Posterior cingulate gyrus (tissue), 11 donors: ENCODE measurements around the gene SERPINA6.
A peak's percentile ranks its signal among the peaks of the same experiment; 100 is the strongest.
"Not testable (repeated sequence)": the region's sequence is repeated elsewhere in the genome, so short reads cannot be mapped to it uniquely, and the experiment has no call there.

Source experiments
- DNase-seq, 10 donors: peaks; one replicate each; pipeline versions ENCODE4 v3.0.0 to v3.0.0-alpha.2; 2020 to 2021; ENCODE audit warnings: mixed read lengths in 3 of 10
- intact Hi-C: fragments of 100-400 bp; cut with DNase I; formaldehyde crosslinking; loops from one replicate; pipeline ENCODE4 v1.15.1; 2023

The SERPINA6 gene

DNA sequence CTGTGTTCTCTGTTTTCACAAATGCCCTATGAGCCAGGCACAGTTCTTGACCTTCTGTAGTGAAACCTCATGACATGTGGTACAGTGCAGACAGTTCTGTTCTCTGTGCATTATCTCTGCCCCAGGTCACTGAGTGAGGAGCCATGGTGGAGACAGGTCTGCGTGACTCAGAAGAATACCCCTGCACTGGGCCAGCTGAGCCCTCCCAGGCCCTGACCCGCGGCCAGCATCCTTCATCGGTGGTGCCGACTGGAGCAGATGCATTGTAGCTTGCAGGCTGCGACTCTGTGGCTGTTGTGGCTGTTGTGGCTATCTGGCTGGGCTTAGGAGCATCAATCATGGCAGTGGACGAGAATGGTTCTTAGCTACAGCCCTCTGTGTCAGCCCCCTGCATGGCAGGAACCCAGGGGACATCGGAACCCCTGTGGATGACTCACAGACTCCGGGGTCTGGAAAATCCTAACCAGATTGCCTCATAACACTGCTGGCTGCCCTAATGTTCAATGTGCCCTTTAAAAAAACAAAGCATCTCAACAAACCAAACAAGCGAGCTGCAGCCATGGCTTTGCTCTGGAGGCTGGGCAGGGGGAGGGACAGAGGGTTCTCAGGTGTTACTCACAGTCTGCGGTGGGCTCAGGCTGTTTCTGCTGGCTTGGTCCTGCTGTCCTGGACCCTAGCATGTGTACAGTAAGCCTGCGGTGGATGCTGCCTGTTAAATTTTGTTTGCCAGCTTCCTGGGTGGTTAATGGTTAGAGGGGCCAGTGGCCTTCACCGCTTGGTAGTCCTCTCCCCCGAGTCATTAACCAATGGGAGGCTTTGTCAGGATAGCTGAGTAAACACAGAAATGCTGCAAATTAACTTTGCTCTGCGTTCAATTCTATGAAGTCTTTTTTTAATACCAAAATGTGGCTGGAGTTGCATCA, at the start of gene SERPINA6:
SERPINA6 (minus strand) TSS at position 689 of the 923 bp plus-strand sequence. CDS start 8,688 bp downstream, outside the sequence.
- intact Hi-C loops: no loop called here
- DNase-seq: no peak

DNA sequence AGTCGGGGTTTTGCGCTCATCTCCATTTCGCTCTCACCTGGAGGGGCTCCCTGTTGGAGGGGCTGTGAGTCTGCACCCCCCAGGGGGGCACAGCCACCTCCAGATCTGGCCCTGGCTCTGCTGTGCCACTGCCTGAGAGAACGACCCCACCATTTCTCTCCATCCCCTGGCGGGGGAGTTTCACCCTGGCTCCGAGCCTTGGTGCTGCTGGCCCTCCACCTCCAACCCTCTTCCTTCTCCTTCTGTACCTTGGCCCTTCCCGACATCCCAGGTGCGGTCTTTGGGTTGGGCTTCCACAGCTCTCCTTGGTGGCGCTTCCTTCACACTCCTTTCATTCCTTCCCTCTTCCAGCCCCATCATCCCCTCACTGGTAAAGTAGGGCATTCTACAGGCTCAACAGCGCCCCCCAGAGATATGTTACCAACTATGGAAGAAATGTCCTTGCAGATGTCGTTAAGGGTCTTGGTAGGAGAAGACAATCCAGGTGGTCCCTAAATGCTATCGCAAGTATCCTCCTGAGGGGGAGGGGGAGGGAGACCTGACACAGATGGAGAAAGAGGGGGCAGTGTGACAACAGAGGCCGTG, 49.0 kb upstream of the SERPINA6 start:
- DNase-seq: peak in 1 of 10 donors; percentile 70
- intact Hi-C loops: no loop called here

GRCh38 chr14:94370524-94370910, 47.4 kb upstream of the SERPINA6 start:
- intact Hi-C loops: no loop called here
- peak in 1 of 10 donors; percentile 35 for DNase-seq

DNA sequence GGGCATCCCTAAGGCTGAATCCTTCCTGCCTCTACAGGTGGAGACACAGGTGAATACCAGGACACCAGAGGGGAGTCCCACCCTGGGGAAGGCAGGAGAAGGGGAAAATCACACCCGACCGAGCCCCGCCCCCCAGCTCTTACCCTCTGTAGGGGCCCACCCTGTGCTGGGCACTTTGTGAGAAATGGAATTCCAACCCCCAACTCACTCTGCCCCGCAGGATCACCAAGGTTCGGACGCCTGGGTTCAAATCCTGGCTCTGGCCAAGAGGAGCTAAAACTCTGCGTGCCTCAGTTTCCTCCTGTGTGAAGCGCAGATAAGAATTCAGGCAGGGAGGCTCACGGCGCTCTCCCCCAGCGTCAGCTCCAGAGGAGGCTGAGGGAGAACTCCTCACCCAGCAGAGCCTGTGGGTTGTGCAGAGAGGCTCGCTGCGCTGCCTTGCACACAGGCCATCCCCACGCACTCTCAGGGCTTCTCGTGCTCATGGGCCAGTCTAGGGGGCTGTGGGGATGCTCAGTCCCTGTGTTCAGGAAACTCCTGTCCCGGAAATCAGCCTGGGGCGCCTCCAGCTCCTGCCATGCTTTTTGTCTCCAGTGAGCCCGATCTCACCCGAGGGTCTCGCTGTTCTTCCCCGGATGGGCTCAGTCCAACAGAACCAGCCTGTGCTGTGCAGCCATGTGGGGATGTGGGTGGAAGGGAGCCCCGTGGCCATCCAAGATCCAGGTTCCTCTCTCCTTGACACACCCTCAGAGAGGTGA, 46.8 kb upstream of the SERPINA6 start:
- DNase-seq: peak in 1 of 10 donors; percentile 70
- intact Hi-C loops: not testable (repeated sequence)

DNA sequence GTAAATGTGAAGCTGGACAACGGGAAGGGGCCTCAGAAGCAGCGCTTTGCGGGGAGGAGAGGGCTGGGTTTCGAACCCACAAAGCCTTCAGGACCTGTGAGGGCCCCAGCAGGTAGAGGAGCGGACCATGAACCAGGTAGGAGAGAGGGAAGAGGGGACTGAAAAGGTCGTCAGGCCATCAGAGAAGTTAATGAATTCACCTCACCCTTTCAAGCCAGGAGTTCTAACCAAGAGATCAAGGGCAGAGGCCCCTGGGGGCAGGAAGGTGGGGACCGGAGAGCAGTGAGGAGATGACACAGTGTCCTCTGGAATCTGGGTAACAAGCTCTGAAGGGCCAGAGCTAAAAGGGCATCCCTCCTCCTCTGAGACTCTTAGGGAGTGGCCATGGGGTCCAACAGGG, 45.8 kb upstream of the SERPINA6 start:
- peak in 1 of 10 donors; percentile 63 for DNase-seq
- intact Hi-C loops: no loop called here

GRCh38 chr14:94368243-94368590, 45.1 kb upstream of the SERPINA6 start:
- no peak for DNase-seq
- intact Hi-C loops: no loop called here

GRCh38 chr14:94367347-94368242, 44.5 kb upstream of the SERPINA6 start:
- DNase-seq: peak in 1 of 10 donors; percentile 30
- intact Hi-C loops: no loop called here

- intact Hi-C loops: no loop called here
- peak in 2 of 10 donors; percentile 41 to 65 for DNase-seq
Observed at GRCh38 chr14:94366146-94366915, 43.2 kb upstream of the SERPINA6 start, which contains the start of gene SERPINA2. TSS of gene SERPINA2 (minus strand) at chr14:94366698.

GRCh38 chr14:94365624-94366023, 42.5 kb upstream of the SERPINA6 start:
- DNase-seq: no peak
- intact Hi-C loops: no loop called here

DNA sequence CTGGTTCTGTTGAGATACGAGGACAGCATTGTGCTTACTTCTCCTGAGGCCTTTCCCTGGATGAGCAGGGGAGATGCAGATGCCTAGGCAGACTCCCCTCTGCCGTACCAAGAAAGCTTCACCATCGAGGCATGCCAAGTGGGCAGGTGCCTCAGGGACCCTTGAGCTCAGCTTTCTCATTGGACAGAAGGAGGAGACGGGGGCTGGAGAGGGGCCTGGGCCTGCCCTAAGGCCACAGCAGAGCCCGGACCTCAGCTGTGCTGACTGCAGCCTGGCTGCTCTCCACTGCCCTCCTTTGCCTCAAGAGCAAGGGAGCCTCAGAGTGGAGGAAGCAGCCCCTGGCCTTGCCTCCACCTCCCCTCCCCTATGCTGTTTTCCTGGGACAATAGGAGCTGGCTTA, 41.8 kb upstream of the SERPINA6 start:
- peak in 1 of 10 donors; percentile 39 for DNase-seq
- intact Hi-C loops: no loop called here

DNA sequence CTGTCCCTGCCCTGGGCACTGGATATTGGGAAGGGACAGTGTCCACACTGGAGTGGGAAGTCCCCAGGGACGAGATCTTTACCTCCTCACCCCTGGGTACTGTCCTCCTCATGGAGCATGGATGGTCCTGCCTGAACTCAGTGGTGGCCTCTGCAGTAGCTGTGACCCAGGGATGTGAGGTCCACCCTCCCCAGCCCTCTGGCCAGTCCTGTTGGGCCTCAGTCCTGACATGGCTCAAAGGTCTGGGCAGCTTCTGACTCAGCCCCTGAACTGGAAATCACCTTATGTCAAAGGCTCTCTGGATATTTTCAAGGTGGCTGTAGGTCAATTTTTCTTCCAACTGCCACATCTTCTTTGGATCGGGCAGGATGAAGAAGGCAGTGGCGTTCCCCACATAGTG, 40.9 kb upstream of the SERPINA6 start:
- intact Hi-C loops: no loop called here
- DNase-seq: peak in 1 of 10 donors; percentile 52

DNA sequence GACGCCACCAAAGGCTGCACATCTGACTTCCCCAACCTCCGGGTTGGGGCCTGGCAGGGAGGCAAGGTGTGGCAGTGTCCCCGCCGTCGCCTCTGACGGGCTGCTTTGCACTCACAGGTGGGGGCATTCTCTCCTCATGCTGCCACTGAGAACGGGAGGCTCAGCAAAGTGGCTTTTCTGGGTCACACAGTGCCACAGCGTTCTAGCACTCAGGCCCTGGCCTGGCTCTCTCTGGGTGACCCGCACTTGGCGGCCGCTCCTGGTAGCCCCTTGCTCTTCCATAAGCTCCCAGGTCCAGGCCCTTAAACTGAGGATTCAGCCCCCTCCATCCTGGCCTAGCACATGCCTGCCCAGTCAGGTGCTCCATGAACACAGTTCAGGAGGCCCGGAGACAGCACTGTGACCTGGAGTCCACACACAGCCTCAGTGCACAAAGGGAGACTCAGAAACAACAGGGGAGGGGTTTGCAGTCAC, 40.1 kb upstream of the SERPINA6 start:
- intact Hi-C loops: no loop called here
- DNase-seq: peak in 1 of 10 donors; percentile 55

GRCh38 chr14:94362614-94363133, 39.5 kb upstream of the SERPINA6 start:
- DNase-seq: no peak
- intact Hi-C loops: no loop called here

- intact Hi-C loops: no loop called here
- peak in 1 of 10 donors; percentile 58 for DNase-seq
Observed at GRCh38 chr14:94361682-94362081, 38.5 kb upstream of the SERPINA6 start.

GRCh38 chr14:94360945-94361565, 37.9 kb upstream of the SERPINA6 start:
- intact Hi-C loops: no loop called here
- peak in 1 of 10 donors; percentile 16 for DNase-seq

- intact Hi-C loops: no loop called here
- no peak for DNase-seq
Observed at GRCh38 chr14:94357166-94357565, 34.0 kb upstream of the SERPINA6 start.

- peak in 1 of 10 donors; percentile 12 for DNase-seq
- intact Hi-C loops: no loop called here
Observed at GRCh38 chr14:94356379-94357056, 33.4 kb upstream of the SERPINA6 start.
